Hematopoietic multipotent progenitor cell treated with erythropoietin and hydrocortisone succinate and interleukin-3 and kit ligand, for 4 days (in vitro differentiated cells): ENCODE measurements around the gene OMA1.
A peak's percentile ranks its signal among the peaks of the same experiment; 100 is the strongest.
"Not testable (repeated sequence)": the region's sequence is repeated elsewhere in the genome, so short reads cannot be mapped to it uniquely, and the experiment has no call there.

Experiments used
- DNase-seq: peaks from one replicate; pipeline ENCODE4 v3.0.0-alpha.2; 2015

OMA1 gene

GRCh38 chr1:58573705-58574591 lies 27.4 kb upstream of the OMA1 start:
- DNase-seq, result no peak

DNA sequence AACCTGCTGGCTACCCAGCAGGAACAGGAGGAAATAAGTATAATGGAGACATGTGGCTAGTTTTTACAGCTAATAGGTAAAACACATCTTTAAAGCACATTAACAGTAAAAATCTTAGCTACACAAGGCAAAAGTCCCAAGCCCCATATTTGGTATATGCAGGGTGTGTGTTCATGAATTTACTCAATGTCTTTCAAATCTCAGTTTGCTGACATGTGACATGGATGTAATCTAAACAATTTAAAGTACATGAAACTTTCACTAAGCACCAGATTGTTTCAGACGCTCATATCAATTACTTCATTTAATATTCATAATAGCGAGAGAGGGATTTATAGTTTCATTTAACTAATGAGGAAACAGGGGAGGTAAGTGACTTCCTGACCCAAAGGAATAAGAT lies 26.6 kb upstream of the OMA1 start:
- DNase-seq, result no peak

- no peak for DNase-seq
Observed at GRCh38 chr1:58572690-58573089, 26.2 kb upstream of the OMA1 start.

DNA sequence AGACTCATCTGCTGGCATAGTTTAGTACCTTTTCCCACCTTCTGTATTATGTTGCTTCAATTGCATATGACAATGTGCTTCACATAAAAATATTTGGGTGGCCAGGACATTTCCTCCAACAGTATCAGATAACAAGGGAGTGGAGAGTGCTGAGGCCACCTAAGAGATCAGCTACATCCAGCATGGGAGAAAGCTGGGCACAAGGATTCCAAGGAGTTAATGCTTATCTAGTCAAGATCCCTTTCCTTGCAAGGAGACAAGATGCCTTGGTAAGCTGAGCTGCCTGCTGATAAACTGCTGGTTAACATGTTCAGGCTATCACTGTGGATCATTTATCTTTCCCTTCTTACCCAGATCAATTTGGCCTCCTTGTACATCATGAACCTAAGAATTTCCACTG lies 25.1 kb upstream of the OMA1 start:
- no peak for DNase-seq

DNA sequence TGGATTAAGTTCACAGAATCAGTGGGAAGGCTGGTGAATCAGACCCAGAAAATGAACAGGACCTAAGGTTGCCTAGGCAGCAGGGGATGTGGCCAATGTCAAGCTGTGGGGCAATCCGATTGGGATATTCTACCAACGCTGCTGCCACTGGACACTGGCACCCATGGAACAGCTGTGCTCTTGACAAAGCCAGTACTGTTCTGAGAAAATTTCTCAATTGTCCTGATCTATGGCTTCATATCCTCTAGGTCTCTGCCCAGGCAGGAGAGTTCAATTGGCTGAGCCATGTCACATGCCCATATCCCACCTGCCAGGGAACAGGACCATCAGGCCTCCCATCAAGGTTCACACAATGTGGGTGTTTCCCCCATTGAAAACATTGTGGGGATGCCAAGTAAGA lies 24.3 kb upstream of the OMA1 start:
- DNase-seq, result no peak

GRCh38 chr1:58570094-58570493 lies 23.6 kb upstream of the OMA1 start:
- DNase-seq, result no peak

GRCh38 chr1:58568911-58569310 lies 22.4 kb upstream of the OMA1 start:
- DNase-seq, result no peak

GRCh38 chr1:58568271-58568860 lies 21.8 kb upstream of the OMA1 start:
- no peak for DNase-seq

GRCh38 chr1:58566339-58566738 lies 19.8 kb upstream of the OMA1 start:
- DNase-seq, result no peak

- DNase-seq, result not testable (repeated sequence)
Observed at GRCh38 chr1:58563715-58564114, 17.2 kb upstream of the OMA1 start.

GRCh38 chr1:58561633-58562032 lies 15.1 kb upstream of the OMA1 start:
- no peak for DNase-seq

- no peak for DNase-seq
Observed at GRCh38 chr1:58555393-58555792, 8.9 kb upstream of the OMA1 start.

DNA sequence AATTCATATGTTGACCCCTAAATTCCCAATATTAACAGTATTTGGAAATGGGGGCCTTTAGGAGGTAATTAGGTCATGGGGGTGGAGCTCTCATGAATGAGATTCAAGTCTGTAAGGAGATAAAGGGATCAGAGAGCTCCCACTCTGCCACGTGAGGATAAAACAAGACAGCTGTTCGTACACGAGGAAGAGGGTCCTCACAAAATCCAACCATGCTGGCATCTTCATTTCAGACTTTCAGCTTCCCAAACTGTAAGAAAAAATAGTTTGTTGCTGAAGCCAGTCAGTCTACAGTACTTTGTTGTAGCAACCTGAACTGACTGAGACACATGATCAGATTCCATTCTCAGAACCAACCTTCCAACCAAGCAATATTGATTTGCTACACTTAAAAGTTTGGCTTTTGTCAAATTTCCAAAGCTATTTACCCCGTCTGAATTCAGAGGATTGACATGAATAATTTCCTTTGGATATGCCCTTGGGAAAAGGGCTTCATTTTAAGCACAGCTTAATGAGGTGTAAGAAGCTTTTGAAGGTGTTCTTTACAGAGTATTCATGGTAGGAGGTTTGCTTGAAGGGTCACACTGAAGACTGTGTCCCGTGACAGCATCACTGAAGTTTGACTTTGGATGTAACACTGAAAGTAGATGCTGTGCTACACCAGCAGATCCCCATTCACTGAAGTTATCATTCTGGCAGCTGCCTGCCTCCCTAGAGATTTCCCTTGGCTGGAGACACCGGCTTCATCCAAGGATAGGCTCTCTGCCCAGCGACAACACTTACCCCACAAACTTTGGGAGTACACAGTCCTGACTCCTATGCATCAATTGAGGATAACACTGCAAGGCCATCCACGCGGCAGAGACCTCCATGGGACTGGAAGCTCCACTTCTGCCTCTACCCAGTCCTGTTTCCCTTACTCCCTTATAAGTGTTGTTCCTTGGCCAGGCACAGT lies 4.9 kb upstream of the OMA1 start:
- DNase-seq, result no peak

GRCh38 chr1:58549291-58549690 lies 2.8 kb upstream of the OMA1 start:
- DNase-seq, result peak; percentile 88

GRCh38 chr1:58548371-58548770 lies 1.8 kb upstream of the OMA1 start:
- peak; percentile 58 for DNase-seq

GRCh38 chr1:58545591-58546519 lies 671 bp downstream of the OMA1 start:
- DNase-seq, result peak; percentile 90

- peak; percentile 63 for DNase-seq
Observed at GRCh38 chr1:58543260-58543659, 3.3 kb downstream of the OMA1 start.

DNA sequence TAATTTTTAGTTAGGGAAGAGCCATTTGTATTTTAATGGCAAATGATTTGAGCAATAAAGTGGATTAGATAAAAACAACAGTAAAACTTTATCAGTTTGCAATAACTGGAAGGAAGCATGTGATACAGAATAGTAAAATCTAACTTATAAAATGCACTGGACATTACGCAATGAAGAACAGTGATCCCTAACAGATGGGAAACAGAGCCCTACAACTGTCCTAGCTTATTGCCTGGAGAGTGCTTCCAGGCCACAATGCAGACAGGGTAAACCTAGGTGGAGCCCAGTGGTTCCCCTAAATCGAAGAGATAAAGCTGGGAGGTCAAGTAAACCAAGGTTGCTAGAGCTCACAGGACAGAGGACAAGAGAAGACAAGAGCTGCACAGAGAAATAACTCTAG lies 7.0 kb downstream of the OMA1 start:
- DNase-seq, result peak; percentile 23

GRCh38 chr1:58538821-58539220 lies 7.7 kb downstream of the OMA1 start:
- DNase-seq, result no peak

- not testable (repeated sequence) for DNase-seq
Observed at GRCh38 chr1:58531842-58532241, 14.7 kb downstream of the OMA1 start.

GRCh38 chr1:58529284-58529683 lies 17.2 kb downstream of the OMA1 start:
- no peak for DNase-seq

GRCh38 chr1:58528518-58528917 lies 18.0 kb downstream of the OMA1 start:
- DNase-seq, result no peak
